Astrocyte (in vitro differentiated cells and primary cell): ENCODE measurements around the gene ADAP1.

ENCODE experiments used
- CTCF ChIP-seq: IDR thresholded peaks from 2 replicates; pipeline ENCODE4 v1.5.1; 2011; ENCODE audit warnings: low read depth, mild to moderate bottlenecking, inconsistent platforms, low read length, moderate library complexity; ENCODE audit not compliant: insufficient read depth
- EZH2 ChIP-seq: IDR thresholded peaks from 2 replicates; pipeline ENCODE4 v1.6.1; 2012; ENCODE audit warnings: mild to moderate bottlenecking, low read length, inconsistent platforms; ENCODE audit not compliant: insufficient read depth

DNA sequence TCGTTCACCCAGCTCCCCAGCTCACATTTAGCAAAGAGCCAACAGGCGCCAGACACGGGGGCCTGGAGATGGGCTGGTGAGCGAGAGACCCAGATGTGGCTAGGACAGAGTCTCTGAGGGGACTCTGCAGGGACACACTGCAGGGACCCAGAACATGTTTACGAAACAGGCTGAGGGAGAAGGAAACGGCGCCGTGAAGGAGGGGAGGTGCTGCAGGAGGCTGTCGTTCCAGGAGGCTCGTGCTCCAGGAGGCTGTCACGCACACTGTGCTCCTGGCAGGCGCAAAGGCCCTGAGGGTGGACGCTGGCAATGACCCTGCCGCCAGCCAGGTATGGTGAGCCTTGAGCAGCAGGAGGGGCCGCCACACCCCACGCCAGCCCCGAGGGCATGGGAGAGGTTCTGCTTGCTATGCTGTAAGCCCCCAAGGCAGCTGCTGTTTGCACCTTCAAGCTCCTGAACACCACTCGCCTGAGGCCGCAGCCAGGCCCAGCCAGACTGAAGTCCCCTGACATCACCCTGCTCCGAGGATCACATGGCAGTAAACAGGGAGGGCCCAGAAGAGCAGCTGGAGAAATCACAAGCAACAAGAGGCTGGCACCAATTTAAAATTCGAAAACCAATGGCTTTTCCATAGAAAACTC is 27.3 kb downstream of the ADAP1 start:
- no peak for TF ChIP-seq CTCF
- no peak for TF ChIP-seq EZH2
